Stimulated activated CD8-positive, alpha-beta memory T cell treated with anti-CD3 and anti-CD28 coated beads, Interleukin-15, amount 100 ng/mL, for 48 hours (primary cell): ENCODE measurements around the gene KIF22.
A peak's percentile ranks its signal among the peaks of the same experiment; 100 is the strongest.
"Not testable (repeated sequence)": the region's sequence is repeated elsewhere in the genome, so short reads cannot be mapped to it uniquely, and the experiment has no call there.

ENCODE experiments used
- DNase-seq, 2 donors: peaks; one replicate each; pipeline ENCODE4 v3.0.0-alpha.2; 2020; ENCODE audit warnings: low read depth in 2 of 2

Gene KIF22

DNA sequence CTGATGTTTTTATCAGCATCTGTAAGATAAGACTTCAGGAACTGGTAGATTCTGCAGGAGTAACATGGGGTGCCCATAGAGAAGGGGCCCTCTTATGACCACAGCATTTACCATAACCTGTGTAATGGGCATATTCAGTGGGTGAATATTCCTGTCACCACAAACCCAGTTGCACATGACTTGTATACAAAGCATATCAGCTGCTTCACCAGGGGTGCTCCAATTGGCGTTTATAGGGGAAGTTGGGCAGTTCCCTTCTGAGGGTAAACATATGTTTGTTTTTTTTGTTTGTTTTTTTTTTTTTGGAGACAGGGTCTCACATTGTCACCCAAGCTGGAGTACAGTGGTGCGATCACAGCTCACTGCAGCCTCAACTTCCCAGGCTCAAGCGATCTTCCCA is 24.0 kb upstream of the KIF22 start:
- no peak for DNase-seq

DNA sequence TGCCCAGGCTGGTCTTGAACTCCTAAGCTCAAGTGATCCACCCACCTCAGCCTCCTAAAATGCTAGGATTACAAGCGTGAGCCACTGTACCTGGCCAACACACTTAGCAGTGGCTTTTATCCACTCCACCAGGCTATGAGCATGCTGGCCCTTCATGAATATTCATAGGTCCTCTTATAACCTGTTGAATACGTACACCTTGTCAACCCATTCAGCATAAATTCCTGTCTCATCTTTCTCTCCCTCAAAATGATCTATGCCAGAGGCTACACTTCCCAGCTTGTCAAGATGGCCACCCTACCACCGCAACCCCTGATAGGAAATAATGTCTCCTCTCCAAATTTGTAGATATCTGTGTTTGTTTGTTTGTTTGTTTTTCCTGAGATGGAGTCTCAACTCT is 23.5 kb upstream of the KIF22 start:
- no peak for DNase-seq

- no peak for DNase-seq
Measured at GRCh38 chr16:29769507-29769906, 21.0 kb upstream of the KIF22 start.

DNA sequence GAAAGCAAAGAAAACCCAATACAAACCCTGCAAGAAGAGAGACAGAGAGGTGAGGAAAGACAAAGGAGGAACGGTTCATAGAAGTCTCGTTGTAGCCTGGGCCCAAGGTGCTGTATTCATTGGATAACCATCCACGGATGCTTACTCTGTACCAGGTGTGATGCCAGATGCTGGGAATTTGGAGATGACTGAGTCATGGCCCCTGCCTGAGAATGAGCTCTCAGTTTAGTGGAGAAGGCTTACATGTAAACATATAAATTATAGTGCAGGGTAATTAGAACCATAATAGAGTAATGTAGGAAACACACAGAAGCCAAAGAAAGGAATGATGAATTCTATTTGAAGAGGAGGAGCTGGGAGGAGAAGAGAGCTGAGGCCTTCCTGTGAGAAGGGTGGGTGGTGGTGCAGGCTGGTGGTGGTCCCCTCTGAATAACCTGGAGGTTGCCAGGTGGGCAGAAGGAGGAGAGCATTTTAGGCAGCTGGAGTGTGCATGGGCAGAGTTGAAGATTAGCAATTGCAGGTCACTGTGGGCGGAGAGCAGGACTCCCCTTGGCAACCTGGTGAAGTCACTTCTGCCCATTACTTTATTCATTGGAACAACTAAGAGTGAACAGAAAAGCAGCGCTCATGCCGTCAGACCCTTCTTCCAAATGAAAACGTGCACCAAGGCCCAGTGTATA is 20.2 kb upstream of the KIF22 start:
- no peak for DNase-seq

DNA sequence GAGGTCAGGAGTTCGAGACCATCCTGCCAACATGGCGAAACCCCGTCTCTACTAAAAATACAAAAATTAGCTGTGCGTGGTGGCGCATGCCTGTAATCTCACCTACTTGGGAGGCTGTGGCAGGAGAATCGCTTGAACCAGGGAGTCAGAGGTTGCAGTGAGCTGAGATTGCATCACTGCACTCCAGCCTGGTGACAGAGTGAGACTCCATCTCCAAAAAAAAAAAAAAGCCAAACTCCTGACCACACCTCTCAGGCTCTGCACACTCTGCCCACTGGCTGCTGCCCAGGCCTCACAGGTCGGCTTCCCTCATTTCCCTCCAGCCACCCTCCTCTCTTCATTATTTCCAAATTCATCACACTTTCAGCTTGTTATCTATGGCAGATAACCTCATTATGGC is 18.2 kb upstream of the KIF22 start:
- DNase-seq: not testable (repeated sequence)

DNA sequence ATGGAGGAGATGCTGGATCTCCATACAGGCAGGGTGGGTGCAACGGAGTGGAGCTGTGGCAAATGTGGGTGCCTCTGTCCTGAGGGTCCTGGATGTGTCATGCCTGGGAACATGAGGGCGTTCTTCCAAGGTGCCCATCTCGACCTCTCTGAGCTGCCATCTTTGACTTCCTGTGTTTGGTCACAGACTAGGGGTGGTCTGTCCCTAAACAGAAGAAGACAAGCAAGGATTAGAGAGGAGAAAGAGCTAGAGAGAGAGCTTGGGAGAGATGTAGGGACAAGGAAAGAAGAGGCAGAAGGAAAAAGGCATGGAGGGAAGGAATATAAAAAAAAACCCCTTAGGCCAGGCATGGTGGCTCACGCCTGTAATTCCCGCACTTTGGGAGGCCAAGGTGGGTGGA is 15.8 kb upstream of the KIF22 start:
- no peak for DNase-seq

DNA sequence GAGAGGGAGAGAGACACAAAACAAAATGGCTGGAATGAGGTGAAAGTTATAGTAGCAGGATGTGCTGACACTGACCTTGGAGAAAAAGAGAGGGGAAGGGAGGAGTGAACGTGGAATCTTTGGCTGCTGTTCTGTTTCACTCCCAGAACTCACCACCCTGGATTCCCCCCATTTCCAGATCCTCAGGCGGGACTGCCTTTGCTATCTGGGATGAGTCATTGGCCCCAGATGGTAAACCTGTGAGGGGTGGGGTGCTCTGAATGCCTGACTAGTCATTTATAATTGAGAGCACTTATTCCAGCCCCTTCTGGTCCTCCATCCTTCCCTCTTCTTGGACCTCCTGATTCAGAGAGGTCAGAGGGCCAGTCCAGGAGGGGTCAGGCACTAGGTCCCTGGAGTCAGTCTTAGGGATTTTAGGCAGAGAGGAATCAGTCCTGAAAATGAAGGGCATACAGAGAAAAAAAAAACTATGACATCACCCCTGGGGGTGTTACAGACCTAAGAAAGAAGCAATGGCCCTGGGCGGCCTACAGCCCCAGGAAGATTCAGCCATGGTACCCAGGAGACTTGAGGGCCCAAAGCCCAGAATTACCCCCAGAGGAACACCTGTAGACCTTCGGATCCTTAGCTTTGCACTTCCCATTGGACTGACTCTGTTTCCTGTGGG is 14.7 kb upstream of the KIF22 start:
- no peak for DNase-seq

DNA sequence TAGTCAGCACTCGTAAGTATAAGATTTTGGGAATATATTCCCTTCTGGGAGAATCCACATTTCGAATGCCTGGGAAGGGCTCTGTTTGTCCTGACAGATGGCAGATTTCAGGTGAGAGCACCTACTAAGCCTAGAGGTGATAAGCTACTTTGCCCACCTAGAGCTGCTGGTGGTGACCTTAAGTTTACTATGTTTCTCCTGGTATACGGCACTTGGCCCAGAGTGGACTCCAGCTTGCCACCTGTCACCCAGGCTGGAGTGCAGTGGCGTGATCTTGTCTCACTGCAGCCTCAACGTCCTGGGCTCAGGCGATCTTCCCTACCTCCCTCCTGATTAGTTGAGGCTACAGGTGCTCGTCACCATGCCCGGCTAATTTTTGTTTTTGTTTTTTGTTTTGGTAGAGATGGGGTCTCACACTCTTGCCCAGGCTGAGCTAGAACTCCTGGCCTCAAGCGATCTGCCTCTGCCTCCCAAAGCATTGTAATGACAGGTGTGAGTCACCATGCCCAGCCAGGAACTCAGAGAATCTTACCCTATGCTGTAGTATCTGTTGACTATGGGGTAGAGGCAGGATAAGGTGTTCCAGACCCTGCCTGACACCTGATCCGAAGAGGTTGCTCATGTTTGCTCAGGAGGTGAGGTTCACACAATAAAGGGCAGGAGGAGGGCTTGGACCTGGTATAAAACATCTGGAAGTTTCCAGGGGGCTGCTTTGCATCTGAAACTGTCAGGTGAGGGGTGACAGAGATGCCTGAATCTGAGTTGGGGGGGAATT is 12.8 kb upstream of the KIF22 start, which contains the start of gene ZG16:
Gene ZG16, plus strand, starts transcription at position 681 of the 775 bp plus-strand sequence. CDS start 1,011 bp downstream, outside the sequence.
- no peak for DNase-seq

DNA sequence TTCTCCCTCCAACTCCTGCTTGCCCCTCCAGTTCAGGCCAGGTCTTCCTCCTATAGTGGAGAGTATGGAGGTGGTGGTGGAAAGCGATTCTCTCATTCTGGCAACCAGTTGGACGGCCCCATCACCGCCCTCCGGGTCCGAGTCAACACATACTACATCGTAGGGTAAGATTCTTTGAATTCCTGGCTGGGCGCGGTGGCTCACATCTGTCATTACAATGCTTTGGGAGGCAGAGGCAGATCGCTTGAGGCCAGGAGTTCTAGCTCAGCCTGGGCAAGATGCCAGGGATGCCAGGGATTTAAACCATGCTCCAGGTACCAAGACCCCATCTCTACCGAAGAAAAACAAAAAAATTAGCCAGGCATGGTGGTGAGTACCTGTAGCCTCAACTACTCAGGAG is 11.1 kb upstream of the KIF22 start:
- DNase-seq: no peak

DNA sequence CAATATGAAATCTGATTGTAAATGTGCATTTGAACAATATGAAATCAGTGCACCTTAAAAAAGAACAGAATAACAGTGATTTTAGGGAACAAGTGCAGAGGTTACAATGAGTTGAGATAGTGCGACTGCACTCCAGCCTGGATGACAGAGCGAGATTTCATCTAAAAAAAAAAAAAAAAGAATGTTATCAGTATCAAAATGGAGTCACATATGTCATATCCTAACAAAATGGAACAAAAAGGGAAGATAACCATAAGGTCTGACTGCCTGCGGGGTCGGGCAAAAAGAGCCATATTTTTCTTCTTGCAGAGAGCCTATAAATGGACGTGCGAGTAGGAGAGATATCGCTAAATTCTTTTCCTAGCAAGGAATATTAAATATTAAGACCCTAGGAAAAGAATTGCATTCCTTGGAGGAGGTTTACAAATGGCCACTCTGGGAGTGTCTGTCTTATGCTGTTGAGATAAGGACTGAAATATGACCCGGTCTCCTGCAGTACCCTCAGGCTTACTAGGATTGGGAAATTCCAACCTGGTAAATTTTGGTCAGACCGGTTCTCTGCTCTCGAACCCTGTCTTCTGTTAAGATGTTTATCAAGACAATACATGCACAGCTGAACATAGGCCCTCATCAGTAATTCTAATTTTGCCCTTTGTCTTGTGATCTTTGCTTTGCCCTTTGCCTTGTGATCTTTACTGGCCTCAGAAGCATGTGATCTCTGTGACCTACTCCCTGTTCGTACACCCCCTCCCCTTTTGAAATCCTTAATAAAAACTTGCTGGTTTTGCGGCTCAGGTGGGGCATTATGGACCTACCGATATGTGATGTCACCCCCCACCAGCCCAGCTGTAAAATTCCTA is 7.2 kb upstream of the KIF22 start:
- DNase-seq: not testable (repeated sequence)

DNA sequence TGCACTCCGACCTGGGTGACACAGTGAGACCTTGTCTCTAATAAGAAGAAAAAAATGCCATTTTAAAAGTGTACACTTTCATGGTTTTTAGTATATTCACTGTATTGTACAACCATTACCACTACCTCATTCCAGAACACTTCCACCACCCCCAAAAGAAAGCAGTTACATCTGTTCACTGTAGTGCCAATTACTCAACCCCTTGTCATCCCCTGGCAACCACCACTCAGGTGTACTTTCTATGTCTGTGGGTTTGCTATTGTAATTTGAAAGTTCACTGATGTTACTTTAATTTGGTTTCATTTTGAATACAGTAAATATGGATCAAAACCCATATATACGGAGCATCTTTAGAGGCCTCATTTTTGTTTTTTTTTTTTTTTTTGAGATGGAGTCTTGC is 6.4 kb upstream of the KIF22 start:
- peak in 1 of 2 donors; percentile 26 for DNase-seq

GRCh38 chr16:29784901-29785500 is 5.5 kb upstream of the KIF22 start:
- DNase-seq: peak; percentile 53 to 64

DNA sequence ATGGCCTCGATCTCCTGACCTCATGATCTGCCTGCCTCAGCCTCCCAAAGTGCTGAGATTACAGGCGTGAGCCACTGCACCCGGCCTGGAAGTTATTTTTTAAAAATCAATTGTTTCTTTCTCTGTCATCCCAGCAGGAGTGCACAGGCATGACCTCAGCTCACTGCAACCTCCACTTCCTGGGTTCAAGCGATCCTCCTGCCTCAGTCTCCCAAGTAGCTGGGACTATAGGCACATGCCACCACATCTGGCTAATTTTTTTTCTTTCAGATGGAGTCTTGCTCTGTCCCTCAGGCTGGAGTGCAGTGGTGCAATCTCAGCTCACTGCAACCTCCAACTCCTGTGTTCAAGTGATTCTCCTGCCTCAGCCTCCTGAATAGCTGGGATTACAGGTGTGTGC is 3.4 kb upstream of the KIF22 start:
- DNase-seq: not testable (repeated sequence)

DNA sequence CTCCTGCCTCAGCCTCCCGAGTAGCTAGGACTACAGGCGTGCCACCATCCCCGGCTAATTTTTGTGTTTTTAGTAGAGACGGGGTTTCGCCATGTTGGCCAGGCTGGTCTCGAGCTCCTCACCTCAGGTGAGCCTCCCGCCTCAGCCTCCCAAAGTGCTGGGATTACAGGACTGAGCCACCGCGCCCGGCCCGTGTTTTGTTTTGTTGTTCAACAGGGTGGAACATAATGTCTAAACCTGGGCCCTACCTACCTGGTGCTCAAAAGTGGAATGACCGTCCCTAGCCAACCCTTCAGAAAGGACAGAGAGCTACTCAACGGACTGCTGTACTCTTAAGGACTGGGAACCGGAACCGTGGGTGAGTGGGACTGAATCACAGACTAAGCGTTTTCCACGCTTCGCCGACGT is 772 bp upstream of the KIF22 start:
- DNase-seq: no peak

- no peak for DNase-seq
Measured at GRCh38 chr16:29790949-29791844, 646 bp downstream of the KIF22 start.

DNA sequence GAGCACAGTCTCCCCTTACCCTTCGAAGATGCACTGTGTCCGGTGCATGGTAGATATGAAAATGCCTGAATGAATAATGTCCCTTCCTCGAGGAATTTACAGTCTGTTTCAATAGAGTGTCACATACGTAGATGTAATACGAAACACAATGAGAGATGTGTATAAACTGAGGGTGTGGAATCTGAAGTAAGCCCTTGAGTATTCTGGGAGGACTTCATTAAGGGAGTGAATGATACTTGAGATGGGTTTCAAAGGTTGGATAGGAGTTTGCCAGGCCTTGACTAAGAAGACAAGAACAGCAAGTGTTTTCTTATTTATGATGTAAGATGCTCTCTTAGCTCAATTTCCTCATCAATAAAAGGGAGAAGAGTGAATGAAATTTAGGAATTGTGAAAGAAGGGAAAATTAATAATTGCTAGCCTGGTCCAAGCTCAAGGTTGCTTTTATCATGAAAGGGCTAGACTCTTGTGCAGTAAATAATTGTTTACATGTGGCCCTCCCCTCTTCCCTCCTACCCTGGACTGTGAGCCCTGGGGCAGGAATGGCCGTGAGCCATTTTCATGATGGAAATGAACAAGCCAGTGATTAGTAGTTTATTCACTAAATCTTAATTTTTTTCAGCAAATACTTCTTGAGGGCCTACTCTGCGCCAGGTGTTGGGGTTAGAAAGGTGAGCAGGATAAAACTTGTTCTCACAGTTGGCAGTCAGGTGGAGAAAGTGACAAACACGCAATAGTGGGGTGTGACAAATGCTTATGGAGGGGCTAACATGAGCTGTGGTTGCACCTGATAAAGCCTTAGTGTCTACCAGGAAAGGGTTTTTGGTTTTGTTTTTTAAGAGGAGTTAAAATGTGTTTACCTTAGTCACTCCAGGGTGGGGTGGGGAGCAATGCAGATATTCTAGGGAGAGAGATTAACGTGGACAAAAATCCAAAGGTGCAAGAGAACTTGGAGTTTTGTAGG is 1.6 kb downstream of the KIF22 start:
- no peak for DNase-seq

- not testable (repeated sequence) for DNase-seq
Measured at GRCh38 chr16:29793153-29793552, 2.6 kb downstream of the KIF22 start.

- no peak for DNase-seq
Measured at GRCh38 chr16:29794231-29794710, 3.7 kb downstream of the KIF22 start.

DNA sequence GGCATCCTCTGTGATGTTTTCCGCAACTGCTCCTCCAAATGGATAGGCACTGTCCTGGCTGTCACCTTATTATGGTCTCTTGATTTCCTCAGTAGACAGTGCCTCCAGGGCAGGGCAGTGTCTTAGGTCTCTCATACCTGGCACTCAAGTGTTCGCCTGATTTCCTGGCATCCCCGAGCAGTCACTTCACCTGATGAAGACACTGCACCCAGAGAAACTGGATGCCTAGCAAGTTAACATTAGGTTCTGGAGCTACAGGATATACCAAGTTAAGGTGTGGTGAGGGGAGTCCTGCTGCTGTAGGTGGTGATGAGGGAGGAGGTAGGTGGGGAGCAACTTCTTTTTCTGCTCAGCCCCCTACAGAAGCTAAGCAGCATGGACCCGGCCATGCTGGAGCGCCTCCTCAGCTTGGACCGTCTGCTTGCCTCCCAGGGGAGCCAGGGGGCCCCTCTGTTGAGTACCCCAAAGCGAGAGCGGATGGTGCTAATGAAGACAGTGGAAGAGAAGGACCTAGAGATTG is 11.9 kb downstream of the KIF22 start:
- no peak for DNase-seq
